Tibial artery (tissue), 4 donors: ENCODE results near the gene ZNF319.

ENCODE experiments used
- DNase-seq, 2 donors: peaks; one replicate each; pipeline ENCODE4 v3.0.0-alpha.2; 2019
- H3K27ac ChIP-seq, 2 donors: fragments of 200-600 bp; sonication (generic) in 1 of 2; 1 replicate in 1 of 2; 2 replicates in 1 of 2; pipeline ENCODE4 v1.5.1; 2018 to 2019; ENCODE audit warnings: mild to moderate bottlenecking in 1 of 2
- H3K27me3 ChIP-seq, 2 donors: fragments of 200-600 bp; sonication (generic) in 1 of 2; one replicate each; pipeline versions ENCODE4 v1.5.1 to v1.6.0; 2016 to 2019
- H3K36me3 ChIP-seq, 3 donors: fragments of 200-600 bp; sonication (generic) in 2 of 3; one replicate each; pipeline ENCODE4 v1.5.1; 2016 to 2019; ENCODE audit warnings: mild to moderate bottlenecking in 2 of 3
- H3K4me1 ChIP-seq, 4 donors: fragments of 200-600 bp; sonication (generic) in 2 of 4; 1 replicate in 3 of 4; 2 replicates in 1 of 4; pipeline ENCODE4 v1.5.1; 2016 to 2019
- H3K4me3 ChIP-seq, 2 donors: fragments of 200-600 bp; sonication (generic) in 1 of 2; 1 replicate in 1 of 2; 2 replicates in 1 of 2; pipeline ENCODE4 v1.5.1; 2018 to 2019; ENCODE audit warnings: mild to moderate bottlenecking in 2 of 2
- H3K9me3 ChIP-seq, 3 donors: fragments of 200-600 bp; sonication (generic) in 1 of 3; one replicate each; pipeline ENCODE4 v1.5.1; 2016 to 2019
- CTCF ChIP-seq, 2 experiments: fragments of 200-600 bp in 1 of 2; fragments of 450-650 bp in 1 of 2; IDR thresholded peaks; one replicate each; pipeline ENCODE4 v1.5.1; 2017 to 2019; ENCODE audit warnings: antibody characterized with exemption in 2 of 2, mild to moderate bottlenecking in 1 of 2, moderate library complexity in 1 of 2
- intact Hi-C: fragments of 100-400 bp; cut with DNase I; formaldehyde crosslinking; loops from one replicate; pipeline ENCODE4 v1.15.0; 2023; ENCODE audit warnings: low total_unique reads

ZNF319 gene

GRCh38 chr16:57971848-57972247 is 28.6 kb downstream of the ZNF319 start:
- no peaks in the 10 kb centered on the region for H3K4me1 ChIP-seq
- H3K4me3 ChIP-seq, result no peak overlapping the region
- no peak overlapping the region for H3K27ac ChIP-seq
- DNase-seq, result no peak
- no peak for TF ChIP-seq CTCF (IDR thresholded peaks at IDR 0.05)
- intact Hi-C loops, result no loop called here
- peaks cover 0 to 10% of the 10 kb centered on the region in 2 donors for H3K27me3 ChIP-seq
- H3K36me3 ChIP-seq, result no peaks in the 10 kb centered on the region
- no peaks in the 10 kb centered on the region for H3K9me3 ChIP-seq

- Histone ChIP-seq H3K4me3 (no peak within 1 kb of the TSS), H3K4me1 (no peaks in the 10 kb centered on the region), H3K36me3 (no peaks in the 10 kb centered on the region), H3K27ac (no peak within 1 kb of the TSS), H3K9me3 (no peaks in the 10 kb centered on the region), H3K27me3 (peaks cover 0 to 10% of the 10 kb centered on the region in 2 donors)
- intact Hi-C loops, result no loop called here
- no peak for DNase-seq
- TF ChIP-seq CTCF (IDR thresholded peaks at IDR 0.05), result no peak
Measured at GRCh38 chr16:57970970-57971369, 29.5 kb downstream of the ZNF319 start, which contains the start of gene CNGB1. Gene CNGB1, minus strand, starts transcription at chr16:57971128. Its CDS starts 3,842 bp downstream, at chr16:57967286.

- intact Hi-C loops, result no loop called here
- H3K9me3 ChIP-seq, result no peaks in the 10 kb centered on the region
- no peaks in the 10 kb centered on the region for H3K4me1 ChIP-seq
- DNase-seq, result no peak
- H3K27ac ChIP-seq, result no peak overlapping the region
- TF ChIP-seq CTCF (IDR thresholded peaks at IDR 0.05), result no peak
- H3K4me3 ChIP-seq, result no peak overlapping the region
- peaks cover 0 to 10% of the 10 kb centered on the region in 2 donors for H3K27me3 ChIP-seq
- no peaks in the 10 kb centered on the region for H3K36me3 ChIP-seq
Measured at GRCh38 chr16:57970319-57970718, 30.2 kb downstream of the ZNF319 start.

- TF ChIP-seq CTCF (IDR thresholded peaks at IDR 0.05), result no peak
- Histone ChIP-seq H3K4me3 (no peak overlapping the region), H3K27me3 (peaks cover 0 to 10% of the 10 kb centered on the region in 2 donors), H3K27ac (no peak overlapping the region), H3K36me3 (no peaks in the 10 kb centered on the region), H3K4me1 (no peaks in the 10 kb centered on the region), H3K9me3 (no peaks in the 10 kb centered on the region)
- intact Hi-C loops, result no loop called here
- DNase-seq, result no peak
Measured at GRCh38 chr16:57969451-57970123, 30.9 kb downstream of the ZNF319 start.

- no peaks in the 10 kb centered on the region for H3K9me3 ChIP-seq
- TF ChIP-seq CTCF (IDR thresholded peaks at IDR 0.05), result no peak
Measured at GRCh38 chr16:57967916-57968315, 32.6 kb downstream of the ZNF319 start.

More at GRCh38 chr16:57967916-57968315, 32.6 kb downstream of the ZNF319 start:
- Histone ChIP-seq H3K4me1 (no peaks in the 10 kb centered on the region), H3K27ac (no peak overlapping the region), H3K36me3 (no peaks in the 10 kb centered on the region), H3K4me3 (no peak overlapping the region), H3K27me3 (peaks cover 0 to 10% of the 10 kb centered on the region in 2 donors)
- intact Hi-C loops, result no loop called here
- no peak for DNase-seq
